ENCODE results near the gene PICK1. TPM values are rescaled to one million over a fixed set of nuclear protein-coding genes. Genes with fewer than 3 reads are reported as not detected.

The PICK1 gene
- total RNA-seq, 1 experiment from 2014 or later = 35.7 TPM

GRCh38 chr22:38077595-38077994 lies 20.4 kb downstream of the PICK1 start:
- no peak overlapping the region for H3K4me2 ChIP-seq (ENCODE audit: insufficient read depth, insufficient read length, low read length)
- H2BK120ac ChIP-seq (ENCODE audit: low read depth, low read length, poor library complexity, severe bottlenecking) = no peak overlapping the region
- H3T11ph ChIP-seq (ENCODE audit: low read length) = no peak overlapping the region
- no peaks in the 10 kb centered on the region for H4K20me1 ChIP-seq (ENCODE audit: control insufficient read depth, insufficient read depth, insufficient read length)
- H3K27me3 ChIP-seq (ENCODE audit: insufficient read depth, low read length) = peaks cover 5% of the 10 kb centered on the region; the same call in 1 of the 2 replicates
- H3K27me3 Mint-ChIP-seq (ENCODE audit: low read depth) = peaks cover 23% of the 10 kb centered on the region
- no peak overlapping the region for H3K9ac ChIP-seq (ENCODE audit: extremely low read depth, insufficient read length, low read length)
- TF ChIP-seq CTCF (conservative IDR thresholded peaks at IDR 0.05) = no peak
- peaks cover 0 to 9% of the 10 kb centered on the region in 2 experiments; a peak in 2 of 4 replicates for H3K4me1 Mint-ChIP-seq
- H2BK5ac ChIP-seq (ENCODE audit: insufficient read length, low read length) = no peak overlapping the region
- no peaks in the 10 kb centered on the region for H3K23me2 ChIP-seq (ENCODE audit: insufficient read length, low read depth, low read length, poor library complexity, severe bottlenecking)
- H3K56ac ChIP-seq (ENCODE audit: insufficient read length, low read depth, low read length) = no peak overlapping the region
- peaks cover 2 to 28% (median 16%) of the 10 kb centered on the region in 3 experiments; a peak in 6 of 7 replicates for H3K36me3 Mint-ChIP-seq (ENCODE audit: insufficient read depth in 1 of 3, low read depth in 3 of 3)
- H3K4me3 Mint-ChIP-seq = no peak overlapping the region
- no peaks in the 10 kb centered on the region for H3K9me3 Mint-ChIP-seq
- no peak overlapping the region for H2AFZ ChIP-seq (ENCODE audit: low read length)
- H4K5ac ChIP-seq (ENCODE audit: insufficient read length, low read depth, low read length) = no peak overlapping the region
- no peak overlapping the region for H3K27ac Mint-ChIP-seq
- H3K23ac ChIP-seq (ENCODE audit: insufficient read length, low read depth, low read length) = no peak overlapping the region
- H2BK20ac ChIP-seq (ENCODE audit: low read depth, low read length, poor library complexity, severe bottlenecking) = no peak overlapping the region
- no peak for DNase-seq
- no peak overlapping the region for H2AK5ac ChIP-seq (ENCODE audit: insufficient read length, low read length)
- H3K14ac ChIP-seq (ENCODE audit: insufficient read depth, low read length) = no peak overlapping the region
- H3K27ac ChIP-seq (ENCODE audit: insufficient read length, low read depth, low read length) = no peak overlapping the region
- H3K9me3 ChIP-seq (ENCODE audit: control insufficient read depth, low read depth, low read length) = no peaks in the 10 kb centered on the region
- H2BK15ac ChIP-seq (ENCODE audit: low read depth, low read length) = no peak overlapping the region
- no peak overlapping the region for H3K18ac ChIP-seq (ENCODE audit: insufficient read length, low read depth, low read length)
- no peak overlapping the region for H2BK12ac ChIP-seq (ENCODE audit: insufficient read length, low read depth, low read length)
- no peaks in the 10 kb centered on the region for H3K79me2 ChIP-seq (ENCODE audit: insufficient read depth, low read length)
- no peaks in the 10 kb centered on the region for H3K79me1 ChIP-seq (ENCODE audit: insufficient read depth, low read depth, low read length, poor library complexity, severe bottlenecking)
- H4K91ac ChIP-seq (ENCODE audit: insufficient read length, low read depth, low read length) = no peak overlapping the region
- no peaks in the 10 kb centered on the region for H3K4me1 ChIP-seq (ENCODE audit: insufficient read depth, low read length)
- no peak overlapping the region for H4K8ac ChIP-seq (replicated peaks; ENCODE audit: insufficient read length, low read depth, low read length)
- no peak overlapping the region for H3K4ac ChIP-seq (ENCODE audit: low read depth, low read length)
- WGBS (ENCODE audit: extremely low coverage, insufficient read length, low lambda C conversion rate) = no CpG with 5 or more reads among the region's 14 CpGs
